GM13976 (cell line): ENCODE data around the gene CAPN5.

ENCODE experiments used
- DNase-seq: peaks from one replicate; pipeline ENCODE4 v3.0.0; 2012; ENCODE audit warnings: low spot score
- CTCF ChIP-seq: IDR thresholded peaks from 2 replicates; pipeline ENCODE4 v1.5.1; 2012; ENCODE audit warnings: borderline replicate concordance, mild to moderate bottlenecking; ENCODE audit not compliant: insufficient read depth; ENCODE audit errors: extremely low read depth, missing control alignments, control extremely low read depth
- in situ Hi-C: fragments of 300-500 bp; cut with MboI; formaldehyde crosslinking; loops from one replicate; pipeline ENCODE4 v1.12.0; 2022; ENCODE audit warnings: low sequenced_read_pairs, mixed read lengths, inconsistent platforms; ENCODE audit not compliant: unreplicated experiment

CAPN5 gene

GRCh38 chr11:77090373-77091111 lies 23.8 kb downstream of the CAPN5 start:
- in situ Hi-C loops, result loop anchor here (5.0 kb wide), 1 partner anchor 33 kb away; no protein-coding TSS in a partner anchor
- no peak for TF ChIP-seq CTCF
- no peak for DNase-seq

- in situ Hi-C loops, result loop anchor here (5.0 kb wide), 1 partner anchor 34 kb away; no protein-coding TSS in a partner anchor
- DNase-seq, result peak; percentile 93
- TF ChIP-seq CTCF, result peak; percentile 88
These were observed 24.6 kb downstream of the CAPN5 start for GRCh38 chr11:77091146-77091940.

GRCh38 chr11:77092382-77092781 lies 25.6 kb downstream of the CAPN5 start:
- TF ChIP-seq CTCF, result no peak
- in situ Hi-C loops, result loop anchor here (5.0 kb wide), 1 partner anchor 35 kb away; no protein-coding TSS in a partner anchor
- no peak for DNase-seq

- TF ChIP-seq CTCF, result no peak
- in situ Hi-C loops, result loop anchor here (5.0 kb wide), 1 partner anchor 36 kb away; no protein-coding TSS in a partner anchor
- no peak for DNase-seq
These were observed 26.5 kb downstream of the CAPN5 start for GRCh38 chr11:77093056-77093891.

GRCh38 chr11:77093987-77094840 lies 27.4 kb downstream of the CAPN5 start:
- DNase-seq, result no peak
- no peak for TF ChIP-seq CTCF
- in situ Hi-C loops, result loop anchor here (5.0 kb wide), 1 partner anchor 37 kb away; no protein-coding TSS in a partner anchor
